MM.1S (cell line): ENCODE measurements around the gene TRAPPC10.

Experiments used
- DNase-seq: peaks from one replicate; pipeline ENCODE4 v3.0.0-alpha.2; 2015
- H2AFZ ChIP-seq: fragments of 300-600 bp; sonication (generic); 2 replicates; pipeline ENCODE4 v1.6.0; 2016; ENCODE audit warnings: antibody characterized with exemption, low read length
- H3F3A ChIP-seq: fragments of 300-600 bp; sonication (generic); 2 replicates; pipeline ENCODE4 v1.6.1; 2016; ENCODE audit warnings: mild to moderate bottlenecking, antibody characterized with exemption, low read length, moderate library complexity, mixed read lengths; ENCODE audit not compliant: insufficient read depth
- H3K27ac ChIP-seq: fragments of 300-600 bp; sonication (generic); 2 replicates; pipeline ENCODE4 v1.5.1; 2016; ENCODE audit warnings: mild to moderate bottlenecking, low read length
- H3K27me3 ChIP-seq: fragments of 300-600 bp; sonication (generic); replicated peaks from 2 replicates; pipeline ENCODE4 v1.6.0; 2016; ENCODE audit warnings: low read length; ENCODE audit not compliant: insufficient read depth
- H3K36me3 ChIP-seq: fragments of 300-600 bp; sonication (generic); replicated peaks from 2 replicates; pipeline ENCODE4 v1.6.1; 2016; ENCODE audit warnings: mild to moderate bottlenecking, low read length, mixed read lengths; ENCODE audit not compliant: insufficient read depth
- H3K4me1 ChIP-seq: fragments of 300-600 bp; sonication (generic); 2 replicates; pipeline ENCODE4 v1.6.1; 2016; ENCODE audit warnings: low read length, mixed read lengths
- H3K4me2 ChIP-seq: fragments of 300-600 bp; sonication (generic); 2 replicates; pipeline ENCODE4 v1.6.0; 2016; ENCODE audit warnings: low read depth, low read length
- H3K4me3 ChIP-seq: fragments of 300-600 bp; sonication (generic); 2 replicates; pipeline ENCODE4 v1.5.1; 2016; ENCODE audit warnings: low read length, mixed read lengths
- H3K79me2 ChIP-seq: fragments of 300-600 bp; sonication (generic); 2 replicates; pipeline ENCODE4 v1.6.1; 2016; ENCODE audit warnings: mixed run types, low read length, mixed read lengths
- H3K9ac ChIP-seq: fragments of 300-600 bp; sonication (generic); 2 replicates; pipeline ENCODE4 v1.6.1; 2016; ENCODE audit warnings: low read length, mixed read lengths
- H3K9me2 ChIP-seq: fragments of 300-600 bp; sonication (generic); replicated peaks from 2 replicates; pipeline ENCODE4 v1.6.1; 2016; ENCODE audit warnings: mild to moderate bottlenecking, low read length, mixed read lengths; ENCODE audit not compliant: insufficient read depth
- H3K9me3 ChIP-seq: fragments of 300-600 bp; sonication (generic); replicated peaks from 2 replicates; pipeline ENCODE4 v1.6.1; 2016; ENCODE audit warnings: mild to moderate bottlenecking, low read length, mixed read lengths; ENCODE audit not compliant: insufficient read depth
- H4K20me1 ChIP-seq: fragments of 300-600 bp; sonication (generic); 2 replicates; pipeline ENCODE4 v1.6.1; 2016; ENCODE audit warnings: mild to moderate bottlenecking, low read length, moderate library complexity, mixed read lengths; ENCODE audit not compliant: insufficient read depth
- CTCF ChIP-seq: fragments of 300-600 bp; sonication (generic); IDR thresholded peaks from 2 replicates; pipeline ENCODE4 v1.5.1; 2016; ENCODE audit warnings: antibody characterized with exemption, low read length, mixed read lengths
- EZH2 ChIP-seq: fragments of 300-600 bp; sonication (generic); optimal IDR thresholded peaks from 2 replicates; pipeline ENCODE3; 2017; ENCODE audit warnings: low read depth, mild to moderate bottlenecking, antibody characterized with exemption, low read length, mixed read lengths
- EZH2phosphoT487 ChIP-seq: fragments of 300-600 bp; sonication (generic); IDR thresholded peaks from 2 replicates; pipeline ENCODE4 v1.6.1; 2018; ENCODE audit warnings: antibody characterized with exemption, low read length

Gene TRAPPC10

GRCh38 chr21:44018813-44019567, 6.9 kb downstream of the TRAPPC10 start:
- peaks cover 76% of the 10 kb centered on the region for H4K20me1 ChIP-seq
- H3K79me2 ChIP-seq, result peaks cover 100% of the 10 kb centered on the region
- peaks cover 26% of the 10 kb centered on the region for H3K4me1 ChIP-seq
- TF ChIP-seq EZH2phosphoT487 (no peak), CTCF (no peak), EZH2 (no peak)
- no peak for DNase-seq
- H3K36me3 ChIP-seq, result no peaks in the 10 kb centered on the region
- H3K9me3 ChIP-seq, result no peaks in the 10 kb centered on the region
- H3K4me2 ChIP-seq, result no peak overlapping the region
- no peak overlapping the region for H3K27ac ChIP-seq
- no peaks in the 10 kb centered on the region for H3K9me2 ChIP-seq
- no peak overlapping the region for H3K4me3 ChIP-seq
- H2AFZ ChIP-seq, result no peak overlapping the region
- no peaks in the 10 kb centered on the region for H3K27me3 ChIP-seq
- H3K9ac ChIP-seq, result no peak overlapping the region
- peaks cover 28% of the 10 kb centered on the region for H3F3A ChIP-seq

- TF ChIP-seq EZH2phosphoT487 (no peak), CTCF (no peak), EZH2 (no peak)
- Histone ChIP-seq H3K9ac (no peak overlapping the region), H3K27ac (no peak overlapping the region), H3K4me1 (peaks cover 23% of the 10 kb centered on the region), H3K4me2 (no peak overlapping the region), H3K79me2 (peaks cover 100% of the 10 kb centered on the region), H3K27me3 (no peaks in the 10 kb centered on the region), H3K4me3 (no peak overlapping the region), H3K36me3 (no peaks in the 10 kb centered on the region), H4K20me1 (peaks cover 77% of the 10 kb centered on the region), H3F3A (peaks cover 24% of the 10 kb centered on the region; the same call in 1 of the 2 replicates), H3K9me3 (no peaks in the 10 kb centered on the region), H2AFZ (no peak overlapping the region), H3K9me2 (no peaks in the 10 kb centered on the region)
- no peak for DNase-seq
These were observed 7.5 kb downstream of the TRAPPC10 start for GRCh38 chr21:44019568-44019958.

- peaks cover 19% of the 10 kb centered on the region for H3K4me1 ChIP-seq
- H3K27me3 ChIP-seq, result no peaks in the 10 kb centered on the region
- no peak overlapping the region for H3K4me2 ChIP-seq
- peaks cover 20% of the 10 kb centered on the region; the same call in 1 of the 2 replicates for H3F3A ChIP-seq
- no peak overlapping the region for H3K9ac ChIP-seq
- H4K20me1 ChIP-seq, result peaks cover 77% of the 10 kb centered on the region
- TF ChIP-seq EZH2phosphoT487, result no peak
- no peak for TF ChIP-seq EZH2
- no peak for TF ChIP-seq CTCF
- H3K27ac ChIP-seq, result no peak overlapping the region
- DNase-seq, result no peak
- H3K4me3 ChIP-seq, result no peak overlapping the region
- no peaks in the 10 kb centered on the region for H3K9me2 ChIP-seq
- no peaks in the 10 kb centered on the region for H3K9me3 ChIP-seq
- H3K36me3 ChIP-seq, result no peaks in the 10 kb centered on the region
- peaks cover 100% of the 10 kb centered on the region for H3K79me2 ChIP-seq
- H2AFZ ChIP-seq, result no peak overlapping the region
These were observed 8.4 kb downstream of the TRAPPC10 start for GRCh38 chr21:44020551-44020950.
